GM21528 (cell line): Measurements from ENCODE around the gene LAPTM5.

Experiments used
- ATAC-seq: cut with Tn5 transposase; IDR thresholded peaks from one replicate; pipeline ENCODE4 v1.9.1; 2021; ENCODE audit warnings: mild to moderate bottlenecking, moderate library complexity; ENCODE audit not compliant: unreplicated experiment, low FRiP score

LAPTM5 gene

DNA sequence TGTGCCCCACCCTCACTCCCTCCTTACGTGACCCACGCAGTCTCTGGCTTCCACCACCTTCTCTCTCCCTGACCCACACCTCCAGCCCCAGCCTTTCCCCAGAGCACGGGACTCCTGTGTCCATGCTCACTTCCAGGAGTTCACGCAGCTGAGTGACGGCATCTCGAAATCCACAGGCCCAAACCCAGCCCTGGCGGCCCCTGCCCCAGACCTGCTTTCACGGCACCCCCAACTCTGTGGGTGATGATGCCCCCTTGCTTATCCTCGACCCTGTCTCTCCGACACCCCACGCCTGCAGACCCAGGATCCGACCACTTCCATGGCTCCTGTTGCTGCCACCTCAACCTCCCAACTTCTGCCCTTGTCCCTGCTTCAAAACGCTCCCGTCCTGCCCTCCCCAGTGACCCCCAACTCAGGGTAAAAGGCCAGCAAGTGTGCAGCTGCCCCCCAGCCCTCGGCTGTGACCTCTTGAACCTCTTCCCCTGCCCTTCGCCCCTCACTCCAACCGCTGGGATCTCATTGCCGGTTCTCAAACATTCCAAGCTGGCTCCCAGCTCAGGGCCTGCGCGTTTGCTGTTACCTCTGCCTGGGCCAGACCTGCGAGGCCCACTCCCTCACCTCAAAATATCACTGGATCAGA is 30.4 kb upstream of the LAPTM5 start:
- ATAC-seq = no peak

DNA sequence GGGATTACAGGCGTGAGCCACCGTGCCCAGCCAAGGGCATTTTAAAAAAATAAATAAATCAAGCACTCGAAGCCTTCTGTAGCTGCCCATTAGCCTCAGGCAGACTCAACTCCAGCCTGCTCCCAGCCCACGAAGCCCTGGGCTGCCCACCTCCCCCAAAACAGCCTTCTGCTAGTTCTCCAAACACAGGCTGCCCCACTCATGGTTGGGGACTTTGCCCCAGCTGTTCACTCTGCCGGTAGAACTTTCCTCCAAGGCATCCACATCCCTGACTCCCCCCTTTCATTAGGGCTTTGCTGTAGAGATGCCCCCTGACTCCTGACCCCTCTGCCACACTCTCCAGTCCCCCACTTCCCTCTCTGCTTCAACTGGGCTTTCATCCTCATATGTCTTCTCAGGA is 29.7 kb upstream of the LAPTM5 start:
- no peak for ATAC-seq

DNA sequence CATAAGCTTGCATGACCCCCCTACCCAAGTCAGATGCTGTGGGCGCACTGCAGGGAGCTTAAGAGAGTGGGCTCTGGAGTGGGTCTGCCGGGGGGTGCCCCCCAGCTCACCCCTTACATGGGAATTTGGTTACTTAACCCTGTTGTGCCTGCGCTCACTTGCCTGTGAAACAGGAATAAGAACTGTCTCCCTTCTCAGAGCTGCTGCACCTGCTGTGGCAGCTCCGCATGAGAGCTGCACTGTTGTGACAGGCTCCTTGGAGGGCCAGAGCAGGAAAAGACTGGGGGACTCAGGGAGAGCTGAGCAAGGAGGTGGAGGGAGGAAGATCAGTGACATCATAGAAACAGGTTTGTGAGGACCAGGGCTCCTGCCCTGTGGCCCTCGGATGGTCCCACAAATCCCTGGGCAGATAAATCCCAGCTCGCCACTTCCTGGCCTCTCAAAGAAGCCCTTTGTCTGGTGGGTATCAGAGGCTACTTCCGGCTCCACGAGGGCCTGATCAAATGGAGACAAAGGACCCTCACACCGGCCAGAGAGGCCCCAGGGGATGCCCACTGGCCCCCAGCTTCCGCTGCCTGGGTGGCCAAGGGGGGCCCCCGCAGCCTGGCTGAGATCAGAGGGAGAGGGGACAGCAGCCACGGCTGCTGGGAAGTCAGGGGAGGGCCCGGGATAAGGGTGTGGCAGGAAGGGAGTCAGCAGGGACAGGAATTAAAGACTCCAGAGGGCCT is 28.9 kb upstream of the LAPTM5 start:
- no peak for ATAC-seq

DNA sequence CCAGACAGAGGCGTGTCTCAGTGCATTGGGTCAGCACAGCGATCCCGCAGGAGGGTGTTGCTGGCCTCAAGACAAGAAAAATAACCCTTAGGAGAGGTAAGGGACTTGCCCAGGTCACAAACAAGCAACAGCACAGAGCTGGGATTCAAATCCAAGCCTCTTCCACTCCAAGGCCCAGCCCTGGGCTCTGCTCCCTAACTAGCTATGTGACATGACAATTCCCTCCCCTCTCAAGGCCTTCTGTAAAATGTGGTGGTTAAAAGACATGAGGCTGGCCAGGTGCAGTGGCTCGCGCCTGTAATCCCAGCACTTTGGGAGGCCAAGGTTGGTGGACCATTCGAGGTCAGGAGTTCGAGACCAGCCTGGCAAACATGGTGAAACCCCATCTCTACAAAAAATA is 28.1 kb upstream of the LAPTM5 start:
- no peak for ATAC-seq

DNA sequence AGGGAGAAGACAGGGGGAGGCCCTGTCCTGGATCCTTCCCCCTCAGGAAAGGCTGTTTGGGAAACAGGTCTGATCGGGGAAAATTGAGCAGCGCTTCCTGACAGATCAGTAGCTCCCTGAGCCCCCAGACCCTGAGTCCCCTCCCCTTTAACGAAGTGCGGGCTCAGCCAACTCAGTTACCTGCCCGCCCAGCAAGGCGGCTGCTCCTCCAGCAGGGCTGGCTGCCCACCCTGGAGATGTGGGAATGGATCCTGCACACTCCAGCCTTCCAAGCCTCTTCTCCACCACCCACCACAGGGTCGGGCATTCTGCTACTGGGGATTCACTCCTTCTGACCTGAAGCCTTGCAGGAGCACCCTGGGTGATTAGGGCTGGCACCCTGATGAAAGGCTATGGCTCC is 27.6 kb upstream of the LAPTM5 start:
- no peak for ATAC-seq

DNA sequence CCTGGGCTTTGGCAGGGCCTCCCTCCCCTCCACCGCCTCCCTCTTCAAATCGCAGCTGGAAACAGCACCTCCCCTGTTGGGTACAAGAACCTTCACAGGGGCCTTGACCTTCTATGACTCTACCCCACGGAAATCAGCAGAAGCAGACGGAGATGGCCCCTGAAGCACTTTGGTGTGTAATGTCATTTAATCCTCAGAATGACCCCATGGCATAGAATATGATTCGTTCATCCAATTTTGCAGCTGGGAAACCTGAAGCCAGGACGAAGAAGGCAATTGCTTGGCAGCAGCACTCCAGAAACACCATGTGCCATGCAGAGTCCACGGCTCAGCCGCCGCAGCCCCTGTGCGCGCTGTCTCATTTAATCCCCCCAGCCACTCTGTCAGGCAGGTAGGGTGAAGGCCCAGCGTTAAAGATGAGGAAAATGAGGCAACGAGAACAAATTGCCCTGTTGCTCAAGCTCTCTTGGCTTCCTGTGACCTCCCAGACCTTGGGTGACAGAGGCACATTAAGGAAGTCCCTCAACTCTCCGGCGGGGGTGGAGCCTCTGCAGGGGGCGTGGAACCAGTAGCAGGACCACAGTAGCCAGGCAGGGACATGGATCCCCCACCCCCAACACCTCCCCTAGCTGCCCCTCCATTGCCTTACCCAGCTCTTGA is 25.8 kb upstream of the LAPTM5 start:
- ATAC-seq = no peak

DNA sequence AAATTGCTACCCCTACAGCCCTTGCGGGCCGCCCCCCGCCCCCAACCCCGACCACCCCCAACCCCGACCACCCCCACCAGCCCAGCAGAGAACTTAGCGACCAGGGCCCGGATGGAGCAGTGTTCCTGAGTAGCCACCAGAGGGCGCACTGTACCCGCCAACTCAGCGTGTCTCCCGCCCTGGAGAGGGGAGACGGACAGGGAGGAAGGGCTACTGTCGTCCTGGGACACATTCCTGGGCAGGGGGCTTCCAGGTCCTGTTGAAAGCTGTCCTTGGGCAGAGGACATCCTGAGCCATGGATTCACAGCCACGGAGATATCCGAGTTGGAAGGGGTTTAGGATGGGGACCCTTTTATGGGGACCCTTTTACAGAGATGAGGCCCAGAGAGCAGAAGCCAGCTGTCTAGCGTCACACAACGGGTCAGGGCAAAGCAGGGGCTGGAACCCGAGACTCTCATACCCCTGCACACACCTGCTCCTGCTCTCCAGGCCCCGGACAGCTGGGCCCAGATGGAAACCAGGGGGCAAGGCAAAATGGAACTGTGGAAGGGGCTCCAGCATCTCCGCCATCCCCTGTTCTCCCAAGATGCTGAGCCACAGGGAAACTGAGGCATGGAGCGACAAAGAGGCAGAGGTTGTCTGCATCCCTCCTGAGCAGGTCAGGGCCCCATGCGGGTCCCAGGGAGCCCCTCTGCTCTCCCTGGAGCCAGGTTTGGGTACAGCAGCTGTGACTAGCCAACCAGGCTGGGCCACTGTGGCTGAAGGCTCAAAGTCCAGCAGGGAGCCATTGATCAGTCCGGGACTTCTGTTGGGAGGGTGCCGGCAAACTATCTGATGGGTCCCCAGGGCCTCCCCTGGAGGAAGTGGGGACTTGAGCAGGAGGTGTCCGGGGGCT is 25.0 kb upstream of the LAPTM5 start:
- no peak for ATAC-seq

DNA sequence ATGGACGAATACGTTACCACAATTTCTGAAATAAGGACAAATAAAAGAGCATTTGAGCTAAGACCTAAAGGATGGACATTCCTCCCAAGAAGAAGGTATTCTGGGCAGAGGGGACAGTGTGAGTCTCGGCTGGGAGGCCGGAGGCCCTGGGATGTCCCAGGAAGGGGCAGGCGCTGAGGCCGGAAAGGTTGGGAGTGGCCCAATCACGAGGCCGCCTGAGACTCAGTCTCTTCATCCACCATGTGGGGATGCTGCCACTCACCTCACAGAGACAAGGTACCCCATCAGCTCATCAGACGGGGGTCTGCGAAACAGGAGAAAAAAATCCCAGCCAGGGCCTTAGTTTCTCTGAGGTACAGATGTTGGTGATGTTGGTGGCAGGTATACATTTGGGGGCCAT is 24.3 kb upstream of the LAPTM5 start:
- ATAC-seq = no peak

DNA sequence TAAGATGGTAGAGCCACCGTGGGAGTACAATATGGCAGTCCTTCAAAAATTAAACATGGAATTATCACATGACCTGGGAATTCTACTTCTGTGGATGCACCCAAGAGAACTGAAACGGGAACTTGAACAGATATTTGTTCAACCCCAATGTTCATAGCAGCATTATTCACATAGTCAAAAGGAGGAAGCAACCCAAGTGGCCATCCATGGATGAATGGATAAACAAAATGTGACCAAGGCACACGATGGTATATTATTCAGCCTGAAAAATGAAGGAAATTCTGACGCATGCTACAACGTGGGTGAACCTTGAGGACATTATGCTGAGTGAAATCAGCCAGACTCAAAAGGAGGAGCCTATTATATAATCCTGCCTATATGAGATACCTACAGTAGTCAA is 22.8 kb upstream of the LAPTM5 start:
- no peak for ATAC-seq

DNA sequence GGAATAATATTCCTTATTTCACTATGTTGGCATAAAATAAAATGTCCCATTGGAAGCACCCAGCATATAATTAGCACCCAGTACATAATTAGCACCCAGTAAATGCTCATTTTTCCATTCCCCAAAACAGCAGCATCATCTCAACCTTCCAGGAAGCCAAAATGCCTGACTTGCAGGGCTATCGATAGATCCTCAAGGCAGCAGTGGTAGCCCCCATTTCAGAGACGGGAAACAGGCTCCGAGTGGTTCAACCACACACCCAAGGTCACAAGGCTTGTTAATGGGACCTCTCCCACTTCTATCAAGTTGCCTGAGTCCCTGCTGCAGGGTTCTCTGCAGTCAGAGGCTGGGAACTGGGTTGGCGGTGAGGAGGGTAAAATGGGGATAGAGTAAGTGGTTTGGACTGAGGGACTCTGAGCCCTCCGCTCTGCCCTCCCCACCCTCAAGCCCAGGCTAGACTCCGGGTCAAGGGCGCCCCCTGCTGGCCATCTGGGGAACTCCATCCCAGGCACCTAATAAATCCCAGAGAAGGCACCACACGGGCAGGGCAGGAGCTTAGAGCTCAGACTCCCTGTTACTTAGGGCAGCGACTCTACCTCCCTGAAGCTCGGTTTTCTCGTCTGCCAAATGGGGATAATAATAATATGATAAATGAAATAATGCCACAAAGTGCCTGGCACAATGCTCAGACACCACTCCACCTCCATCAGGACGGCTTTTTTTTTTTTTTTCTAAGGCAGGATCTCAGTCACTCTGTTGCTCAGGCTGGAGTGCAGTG is 21.9 kb upstream of the LAPTM5 start:
- no peak for ATAC-seq

DNA sequence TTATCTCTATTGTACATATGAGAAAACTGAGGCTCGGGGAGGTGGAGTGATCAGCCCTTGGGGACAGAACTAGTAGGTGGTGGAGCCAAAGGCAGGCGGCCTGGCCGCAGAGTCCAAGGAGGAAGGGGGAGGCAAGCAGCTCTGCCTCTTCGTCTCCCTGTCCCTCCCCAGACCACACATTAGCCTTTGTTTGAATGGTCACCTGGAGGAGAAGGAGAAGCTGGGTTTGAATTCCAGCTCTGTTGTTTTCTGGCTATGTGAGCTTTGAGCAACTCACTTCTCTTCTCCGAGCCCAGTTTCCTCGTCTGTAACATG is 21.4 kb upstream of the LAPTM5 start:
- ATAC-seq = no peak

DNA sequence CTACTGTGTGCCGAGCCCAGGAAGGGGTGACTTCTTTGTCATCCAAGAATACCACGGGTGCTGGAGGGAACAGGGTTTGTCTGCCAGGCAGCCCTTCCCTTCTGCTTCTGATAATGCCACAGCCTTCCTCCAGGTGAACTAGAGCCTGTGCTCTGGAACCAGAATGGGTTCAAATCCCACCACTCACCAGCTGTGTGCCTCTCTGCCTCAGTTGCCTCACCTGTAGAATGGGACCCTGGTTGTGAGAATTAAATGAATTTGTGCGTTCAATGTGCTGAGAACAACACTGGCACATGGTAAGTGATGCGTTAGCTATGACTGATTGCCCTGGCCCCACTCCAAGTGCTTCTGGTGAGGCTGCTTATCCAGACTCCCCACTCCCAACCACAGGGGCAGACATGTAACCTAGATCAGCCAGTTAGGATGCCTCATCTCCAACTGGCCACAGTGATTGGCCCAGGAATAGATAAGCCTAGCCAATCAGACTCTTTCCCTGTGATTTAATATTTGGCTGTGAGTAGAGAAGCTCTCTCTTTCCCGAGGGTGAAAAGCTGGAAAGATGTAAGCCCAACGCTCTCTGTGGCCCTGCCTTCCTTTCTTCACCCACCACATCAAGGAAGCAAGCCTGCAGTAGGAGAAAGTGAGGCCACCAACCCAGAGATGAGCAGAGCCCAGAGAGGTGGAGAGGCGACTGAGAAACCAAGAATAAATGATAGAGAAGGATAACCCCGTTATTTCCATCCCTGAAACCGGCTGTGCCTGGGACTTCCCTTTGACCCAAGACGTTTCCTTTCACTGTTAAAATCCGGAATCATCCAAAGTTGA is 20.8 kb upstream of the LAPTM5 start:
- ATAC-seq = no peak

DNA sequence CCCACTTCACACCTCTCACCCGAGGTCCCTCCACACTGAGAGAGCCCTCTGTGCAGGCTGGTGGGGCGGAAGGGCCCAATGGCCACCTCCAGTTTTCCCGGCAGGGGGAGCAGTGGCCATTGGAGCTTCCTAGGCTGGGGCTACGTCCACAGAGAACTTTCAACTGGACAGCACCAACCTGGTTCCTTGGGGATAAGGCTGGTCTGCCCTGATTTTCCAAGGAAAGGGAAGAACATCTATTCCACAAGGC is 20.3 kb upstream of the LAPTM5 start:
- no peak for ATAC-seq

DNA sequence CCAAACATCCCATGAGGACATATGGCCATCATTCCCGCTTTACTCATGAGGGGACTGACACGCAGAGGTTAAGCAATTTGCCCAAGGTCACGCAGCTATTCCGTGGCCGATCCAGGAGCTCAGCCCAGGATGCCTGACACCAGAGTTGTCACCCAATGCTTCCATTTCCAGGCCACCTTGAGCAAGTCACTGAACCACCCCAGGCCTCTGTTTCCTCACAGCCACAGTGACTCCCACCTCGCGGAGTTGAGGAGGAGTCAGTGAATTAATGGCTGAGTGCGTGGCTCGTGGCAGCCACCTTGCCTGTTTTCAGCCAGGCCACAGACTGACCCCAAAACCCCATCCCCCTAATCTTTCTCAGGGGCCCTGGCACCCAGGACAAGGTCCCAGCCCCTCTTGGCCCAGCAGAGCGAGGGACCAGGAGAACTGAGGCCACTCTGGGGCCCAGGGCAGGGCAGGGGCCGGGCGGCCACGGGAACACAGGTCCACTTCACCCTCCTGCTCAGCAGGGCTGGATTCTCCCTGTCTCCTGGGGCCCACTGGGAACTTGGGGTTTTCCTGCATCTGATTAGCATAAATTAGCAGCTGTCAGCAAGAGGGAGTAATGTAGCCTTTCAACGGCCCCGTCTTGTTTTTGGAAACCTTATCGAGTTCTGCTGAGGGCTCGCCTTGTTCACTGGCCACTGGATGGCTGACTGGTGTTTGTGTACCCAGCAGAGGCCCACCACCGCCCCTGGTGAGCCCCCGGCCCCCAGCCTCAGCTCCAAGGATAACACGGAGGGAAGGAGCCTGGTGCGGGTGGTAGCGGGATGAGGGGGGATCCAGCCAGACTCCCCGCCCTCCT is 19.7 kb upstream of the LAPTM5 start:
- no peak for ATAC-seq

DNA sequence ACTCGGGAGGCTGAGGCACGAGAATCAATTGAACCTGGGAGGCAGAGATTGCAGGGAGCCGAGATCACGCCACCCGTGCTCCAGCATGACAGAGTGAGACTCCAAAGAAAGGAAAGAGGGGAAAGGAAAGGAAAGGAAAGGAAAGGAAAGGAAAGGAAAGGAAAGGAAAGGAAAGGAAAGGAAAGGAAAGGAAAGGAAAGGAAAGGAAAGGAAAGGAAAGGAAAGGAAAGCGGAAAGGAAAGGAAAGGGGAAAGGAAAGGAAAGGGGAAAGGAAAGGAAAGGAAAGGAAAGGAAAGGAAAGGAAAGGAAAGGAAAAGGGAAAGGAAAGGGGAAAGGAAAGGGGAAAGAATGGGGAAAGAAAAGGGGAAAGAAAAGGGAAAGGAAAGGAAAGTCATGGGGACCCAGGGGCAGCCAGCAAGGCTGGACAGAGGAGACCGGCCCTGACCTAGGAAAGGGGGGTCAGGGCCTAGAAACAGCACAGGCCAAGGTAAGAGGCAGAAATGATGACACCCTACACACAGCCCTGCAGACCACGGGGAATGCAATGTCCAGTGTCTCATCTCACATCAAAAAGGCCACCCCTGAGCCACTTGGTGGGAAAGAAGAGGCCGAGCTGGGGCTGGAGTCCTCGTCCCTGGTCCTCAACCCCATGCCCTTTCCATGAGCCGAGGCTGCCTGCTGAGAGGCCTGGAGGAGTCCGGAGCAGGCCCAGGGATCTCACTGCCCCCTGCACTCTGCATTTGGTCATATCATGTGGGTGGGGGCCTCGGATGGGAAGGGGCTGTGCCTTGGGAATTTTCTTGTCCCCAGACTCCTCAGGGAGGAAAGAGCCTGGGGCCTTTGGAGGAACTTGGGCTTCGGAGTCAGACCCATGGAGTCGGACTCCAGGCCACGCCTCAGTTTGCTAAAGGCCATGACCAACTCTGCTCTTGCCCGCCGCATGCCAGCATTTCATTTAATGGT is 18.8 kb upstream of the LAPTM5 start:
- no peak for ATAC-seq

DNA sequence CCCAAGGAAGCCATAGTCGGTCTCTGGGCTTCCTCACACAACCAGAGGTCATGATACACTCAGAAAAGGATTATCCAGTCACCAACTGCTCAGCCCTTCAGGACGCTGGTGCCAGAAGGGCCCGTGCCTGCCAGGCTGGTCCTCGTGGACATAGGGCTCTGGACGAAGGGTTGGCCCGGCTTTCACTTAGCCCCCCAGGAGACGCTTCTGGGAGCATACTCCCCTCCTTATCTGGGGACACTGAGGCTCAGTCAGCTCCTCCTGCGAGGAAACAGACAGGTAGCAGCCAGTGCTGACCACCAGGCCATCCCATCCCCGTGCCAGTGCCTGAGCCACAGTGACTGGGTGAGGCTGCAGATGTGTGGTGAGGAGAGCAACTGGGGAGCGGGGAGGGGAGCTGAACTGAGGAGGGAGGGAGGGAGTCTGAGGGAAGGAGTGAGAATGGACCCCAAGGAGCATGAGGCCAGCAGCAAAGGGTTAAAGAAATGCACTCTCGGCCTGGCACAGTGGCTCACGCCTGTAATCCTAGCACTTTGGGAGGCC is 17.9 kb upstream of the LAPTM5 start:
- no peak for ATAC-seq

DNA sequence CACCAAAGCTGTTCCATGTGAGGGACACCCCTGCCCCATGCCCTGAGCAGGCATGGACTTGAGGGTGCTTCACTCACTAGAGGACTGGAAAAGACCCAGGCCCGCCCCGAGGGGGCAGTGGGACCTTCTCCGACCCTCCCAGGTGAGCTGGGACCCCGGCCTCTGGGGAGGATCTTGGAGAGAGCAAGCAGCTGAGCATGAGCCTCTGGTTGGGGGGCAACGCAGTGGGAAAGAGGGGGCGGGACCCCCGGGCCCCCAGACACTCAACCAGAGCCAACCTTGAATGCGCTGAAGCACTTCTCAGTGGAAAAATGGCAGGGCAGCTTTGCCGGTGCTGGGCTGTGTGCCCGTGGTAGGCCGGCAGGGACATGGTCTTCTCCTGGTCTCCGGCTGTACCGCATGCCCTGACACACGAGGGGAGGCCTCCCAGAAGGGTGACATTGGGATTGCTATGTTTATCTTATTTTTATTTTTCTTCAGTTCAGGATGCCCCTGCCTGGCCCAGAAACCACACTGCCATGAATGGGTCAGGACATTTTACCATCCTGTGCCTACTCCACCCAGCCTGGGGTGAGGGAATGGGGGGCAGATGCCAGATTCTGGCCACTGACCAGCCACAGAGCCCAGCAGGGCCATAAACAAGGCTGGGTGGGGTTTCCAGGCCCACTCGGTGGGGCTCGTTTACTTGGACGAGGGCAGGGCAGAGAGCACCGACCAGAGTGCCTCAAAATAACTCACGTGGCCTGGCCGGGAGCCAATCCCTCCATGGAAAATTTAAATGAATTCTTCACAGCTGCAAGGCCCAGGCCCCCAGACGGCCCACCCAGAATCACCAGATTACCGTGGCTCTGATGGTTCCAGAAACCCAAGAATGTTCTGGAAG is 17.2 kb upstream of the LAPTM5 start:
- ATAC-seq = no peak
